ENCODE results near the gene NPDC1.
A peak's percentile ranks its signal among the peaks of the same experiment; 100 is the strongest.

GRCh38 chr9:137034709-137035506 is 11.1 kb downstream of the NPDC1 start:
- TF ChIP-seq, protein P1, sequence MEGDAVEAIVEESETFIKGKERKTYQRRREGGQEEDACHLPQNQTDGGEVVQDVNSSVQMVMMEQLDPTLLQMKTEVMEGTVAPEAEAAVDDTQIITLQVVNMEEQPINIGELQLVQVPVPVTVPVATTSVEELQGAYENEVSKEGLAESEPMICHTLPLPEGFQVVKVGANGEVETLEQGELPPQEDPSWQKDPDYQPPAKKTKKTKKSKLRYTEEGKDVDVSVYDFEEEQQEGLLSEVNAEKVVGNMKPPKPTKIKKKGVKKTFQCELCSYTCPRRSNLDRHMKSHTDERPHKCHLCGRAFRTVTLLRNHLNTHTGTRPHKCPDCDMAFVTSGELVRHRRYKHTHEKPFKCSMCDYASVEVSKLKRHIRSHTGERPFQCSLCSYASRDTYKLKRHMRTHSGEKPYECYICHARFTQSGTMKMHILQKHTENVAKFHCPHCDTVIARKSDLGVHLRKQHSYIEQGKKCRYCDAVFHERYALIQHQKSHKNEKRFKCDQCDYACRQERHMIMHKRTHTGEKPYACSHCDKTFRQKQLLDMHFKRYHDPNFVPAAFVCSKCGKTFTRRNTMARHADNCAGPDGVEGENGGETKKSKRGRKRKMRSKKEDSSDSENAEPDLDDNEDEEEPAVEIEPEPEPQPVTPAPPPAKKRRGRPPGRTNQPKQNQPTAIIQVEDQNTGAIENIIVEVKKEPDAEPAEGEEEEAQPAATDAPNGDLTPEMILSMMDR (IDR thresholded peaks at IDR 0.05) = peak; percentile 84 to 92 (median 90)
- TF ChIP-seq POLR2A (IDR thresholded peaks at IDR 0.05) = no peak

Measured in body of pancreas (tissue), 4 donors.